ENCODE data around the gene AHCYL1.

AHCYL1 gene

DNA sequence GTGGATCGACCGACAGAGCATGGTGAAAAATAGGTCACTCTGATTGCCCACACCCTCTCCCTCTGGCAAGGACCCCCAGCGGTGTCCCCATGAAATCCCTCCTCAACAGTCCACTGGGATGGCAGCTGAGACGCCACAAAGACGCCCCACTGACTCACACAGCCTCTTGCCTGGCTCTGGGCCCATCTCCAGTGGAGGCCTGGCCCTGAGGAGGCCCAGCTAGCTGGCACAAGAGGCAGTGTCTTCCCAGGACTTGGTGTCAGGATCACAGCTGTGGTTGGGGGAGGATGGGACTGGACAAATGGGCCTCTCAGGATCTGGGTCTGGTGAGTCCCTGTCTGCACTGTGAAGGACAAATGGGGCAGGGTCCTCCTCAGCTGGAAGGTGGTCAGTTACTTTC lies 81.3 kb downstream of the AHCYL1 start:
- DNase-seq, result no peak

DNA sequence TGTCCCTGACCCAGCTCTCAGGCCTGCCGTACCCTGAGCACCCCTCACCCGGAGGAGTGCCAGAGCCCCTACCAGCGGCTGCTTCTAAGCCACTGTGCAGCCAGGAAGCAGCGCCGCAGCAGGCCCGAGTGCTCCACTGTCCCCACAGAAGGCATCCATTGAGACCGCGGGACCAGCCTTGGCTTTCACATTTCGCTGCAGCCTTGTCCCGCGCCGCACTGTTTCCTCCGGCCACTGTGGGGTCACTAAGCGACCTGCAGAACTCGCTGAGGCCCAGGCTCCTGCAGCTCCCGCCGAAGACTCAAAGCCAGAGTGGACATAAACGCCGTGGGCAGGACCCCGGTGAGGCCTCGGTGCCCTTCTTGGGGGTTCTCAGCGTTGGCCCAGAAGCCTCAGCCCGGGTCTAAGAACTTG lies 82.9 kb downstream of the AHCYL1 start:
- no peak for DNase-seq

DNA sequence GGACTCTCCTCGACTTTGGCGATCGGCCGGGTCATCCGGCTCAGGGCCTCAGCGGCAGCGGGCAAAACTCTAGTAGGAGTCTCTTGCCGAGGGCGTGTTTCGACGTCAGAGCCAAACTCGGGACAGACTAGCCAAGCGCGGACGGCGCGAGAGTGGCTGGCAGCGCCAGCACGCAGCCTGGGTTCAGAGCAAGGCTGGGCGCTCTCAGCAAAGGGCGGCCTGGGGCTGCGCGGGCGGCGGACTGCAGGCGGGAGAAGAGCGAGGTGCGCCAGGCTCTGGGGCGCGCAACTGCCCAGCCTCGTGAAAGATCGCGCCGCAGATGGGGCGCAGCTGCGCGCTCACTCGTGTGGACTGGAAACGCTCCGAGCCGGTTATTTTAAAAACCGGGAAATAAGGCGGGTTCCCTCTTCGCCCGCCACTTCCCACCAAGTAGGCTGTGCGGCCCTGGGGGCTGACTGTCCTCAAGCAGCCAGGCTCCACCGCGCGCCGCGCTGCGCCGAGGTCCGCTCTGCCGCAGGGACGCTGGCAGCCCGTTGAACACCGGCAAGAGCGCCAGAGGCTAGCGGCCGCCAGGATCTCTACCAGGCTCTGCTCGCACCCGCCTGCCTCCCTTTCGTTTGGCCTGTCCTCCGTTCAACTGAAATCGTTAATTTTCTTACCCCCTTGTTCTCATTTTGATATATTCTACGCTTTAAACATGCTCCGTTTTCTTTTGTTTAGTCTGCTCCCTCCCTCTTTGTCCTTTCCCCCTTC lies 83.5 kb downstream of the AHCYL1 start:
- no peak for DNase-seq

DNA sequence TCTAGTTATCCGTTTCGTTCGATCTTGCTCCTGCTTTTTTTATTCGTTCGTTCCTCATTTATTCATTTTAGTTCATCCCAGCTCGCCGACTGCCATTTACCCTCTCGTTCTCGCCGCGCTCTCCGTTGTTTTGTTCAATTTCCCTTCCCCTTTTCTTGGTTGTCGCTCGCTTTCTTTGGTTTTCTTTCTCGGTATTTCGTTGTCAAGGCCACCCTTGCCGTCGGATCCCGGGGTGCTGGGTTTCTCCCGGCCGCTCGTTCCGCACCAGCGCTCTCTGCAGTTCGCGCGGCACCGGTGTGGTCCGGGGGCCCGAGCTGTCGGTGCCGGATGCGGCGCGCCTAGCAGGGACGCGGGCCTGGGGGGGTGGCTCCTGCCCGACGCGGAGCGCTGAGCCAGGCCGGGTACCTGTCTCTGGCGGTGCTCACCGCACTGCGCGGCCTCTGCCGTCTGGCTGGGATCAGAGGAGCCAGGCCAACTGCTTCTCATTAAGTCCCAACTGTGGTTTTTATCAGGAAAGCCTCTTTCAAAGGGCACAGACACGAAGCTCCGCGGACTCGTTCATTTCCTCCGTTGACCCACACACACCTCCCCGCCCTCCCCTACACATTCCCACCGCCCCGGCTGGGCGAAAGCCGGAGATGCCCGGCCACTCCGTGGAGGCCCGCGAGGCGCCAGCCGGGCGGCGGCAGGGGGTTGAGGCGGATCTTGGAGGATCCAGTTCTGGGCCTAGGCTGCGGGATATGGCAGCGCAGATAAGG lies 84.3 kb downstream of the AHCYL1 start:
- no peak for DNase-seq

DNA sequence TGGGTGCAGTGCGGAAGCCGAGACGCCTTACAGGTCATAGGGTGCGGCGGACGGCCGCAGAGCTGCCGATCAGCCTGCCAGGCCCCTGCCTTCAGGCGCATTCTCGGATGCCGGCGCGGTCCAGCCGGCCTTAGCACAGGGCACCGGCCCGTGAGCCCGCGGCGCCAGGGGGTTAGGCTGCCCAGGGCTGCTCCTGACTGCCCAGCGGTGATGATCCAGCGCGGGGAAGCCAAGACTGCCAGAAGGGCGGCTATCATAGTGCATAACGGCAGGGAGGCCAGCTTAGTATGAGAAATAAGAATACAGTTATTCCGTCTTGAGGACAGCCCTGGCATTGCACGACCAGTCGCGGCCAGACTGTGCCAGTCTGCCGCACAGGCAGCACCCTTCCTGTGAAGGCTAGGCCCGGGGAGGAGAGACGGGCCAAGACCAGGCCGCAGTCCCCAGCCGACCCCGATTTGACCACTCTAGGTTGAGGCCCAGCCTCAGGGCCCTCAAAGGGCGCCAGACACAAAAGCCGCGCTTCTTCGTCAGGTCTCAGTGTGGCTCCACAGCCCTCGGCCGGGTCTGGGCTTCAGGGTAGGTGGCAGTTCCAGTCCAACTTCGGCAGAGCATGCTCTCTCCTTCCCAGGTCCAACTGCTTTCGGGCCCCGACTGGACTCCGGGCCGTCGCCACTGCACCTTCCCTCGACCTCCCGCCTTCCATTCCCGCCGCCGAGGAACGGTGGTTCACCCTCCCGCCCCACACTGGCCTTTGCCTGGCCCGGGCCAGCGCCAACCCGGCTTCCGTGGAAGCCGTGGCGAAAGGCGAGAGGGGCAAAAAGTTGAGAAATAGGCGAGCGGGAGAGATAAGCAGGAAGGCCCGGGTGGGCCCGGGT lies 85.1 kb downstream of the AHCYL1 start:
- DNase-seq, result no peak

DNA sequence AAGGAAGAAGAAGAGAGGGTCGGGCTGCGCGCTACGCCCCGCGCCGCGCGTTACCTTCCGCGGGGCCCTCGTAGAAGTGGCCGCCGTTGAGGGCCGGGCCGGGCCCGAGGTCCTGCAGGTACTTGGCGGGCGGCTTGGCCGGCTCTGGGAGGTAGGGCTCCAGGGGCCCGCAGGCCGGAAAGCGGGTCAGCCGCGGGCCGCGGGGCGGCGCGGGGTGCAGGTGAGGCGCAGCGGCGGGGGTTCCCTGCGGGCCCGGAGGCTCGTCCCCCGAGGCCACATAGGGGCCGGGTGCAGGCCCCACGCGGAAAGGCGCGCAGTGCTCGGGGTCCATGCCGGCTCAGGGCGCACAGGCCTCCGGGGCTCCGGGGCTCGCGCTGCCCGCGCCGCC lies 85.7 kb downstream of the AHCYL1 start:
- DNase-seq, result no peak

DNA sequence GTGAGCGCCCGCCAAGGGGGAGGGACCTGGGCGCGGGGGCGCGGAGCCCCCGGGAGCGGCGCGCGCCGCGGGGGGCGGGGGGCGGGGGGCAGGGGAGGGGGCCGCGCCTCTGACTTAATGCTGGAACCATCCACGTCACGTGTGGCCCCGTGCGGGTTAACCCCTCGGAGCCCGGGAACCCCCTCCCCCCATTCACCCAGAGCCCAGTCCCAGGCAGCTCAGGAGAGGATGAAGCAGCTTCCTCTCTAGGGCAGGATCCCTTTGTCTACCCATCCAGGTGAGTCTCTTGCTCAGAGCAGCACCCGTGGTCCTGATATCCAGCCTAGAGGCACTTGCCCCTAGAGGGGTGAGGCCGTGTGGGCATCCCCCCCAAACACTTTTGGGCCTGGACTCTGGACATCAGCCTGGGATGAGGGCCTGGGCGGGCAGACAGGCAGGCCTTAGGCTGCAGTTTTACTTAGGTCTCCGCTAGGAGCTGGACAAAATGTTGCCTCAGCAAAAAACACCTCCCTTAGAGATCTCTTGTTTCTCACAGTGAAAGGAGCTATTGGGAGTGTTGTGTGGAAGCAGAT lies 86.2 kb downstream of the AHCYL1 start, which contains the start of gene ALX3:
TSS of gene ALX3 (minus strand) at position 2 of the 572 bp plus-strand sequence. CDS start 60 bp downstream, outside the sequence.
- no peak for DNase-seq

All from NCI-H510A treated with DMSO at 0.1 percent for 48 hours (cell line).